ENCODE measurements around the gene AGAP1. TPM values are rescaled to one million over a fixed set of nuclear protein-coding genes. Genes with fewer than 3 reads are reported as not detected.
A peak's percentile ranks its signal among the peaks of the same experiment; 100 is the strongest.

Gene AGAP1
- total RNA-seq, 1 donor: 12.3 TPM

DNA sequence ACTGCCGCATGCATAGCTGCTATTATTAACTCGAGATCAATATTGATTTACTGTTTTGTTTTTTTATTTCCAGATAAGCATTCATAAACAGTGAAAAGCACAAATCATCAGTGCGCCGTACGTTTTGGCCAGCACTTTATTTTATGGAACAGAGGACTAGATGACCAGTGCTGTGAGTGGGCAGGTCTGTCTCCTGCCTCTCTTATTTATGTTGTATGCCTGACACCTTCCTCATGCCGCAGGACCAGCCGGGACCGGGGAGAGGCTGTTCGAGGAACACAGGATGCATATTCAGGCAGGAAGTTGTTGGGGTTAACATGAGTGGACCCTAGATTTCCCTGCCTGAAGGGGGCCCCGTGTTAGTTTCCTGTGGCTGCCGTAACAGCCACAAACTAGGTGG, 72.6 kb downstream of the AGAP1 start:
- no peak overlapping the region for H3K4me3 ChIP-seq (ENCODE audit: low read depth, low read length)
- no peak for DNase-seq (ENCODE audit: low read depth)
- TF ChIP-seq, protein P1, sequence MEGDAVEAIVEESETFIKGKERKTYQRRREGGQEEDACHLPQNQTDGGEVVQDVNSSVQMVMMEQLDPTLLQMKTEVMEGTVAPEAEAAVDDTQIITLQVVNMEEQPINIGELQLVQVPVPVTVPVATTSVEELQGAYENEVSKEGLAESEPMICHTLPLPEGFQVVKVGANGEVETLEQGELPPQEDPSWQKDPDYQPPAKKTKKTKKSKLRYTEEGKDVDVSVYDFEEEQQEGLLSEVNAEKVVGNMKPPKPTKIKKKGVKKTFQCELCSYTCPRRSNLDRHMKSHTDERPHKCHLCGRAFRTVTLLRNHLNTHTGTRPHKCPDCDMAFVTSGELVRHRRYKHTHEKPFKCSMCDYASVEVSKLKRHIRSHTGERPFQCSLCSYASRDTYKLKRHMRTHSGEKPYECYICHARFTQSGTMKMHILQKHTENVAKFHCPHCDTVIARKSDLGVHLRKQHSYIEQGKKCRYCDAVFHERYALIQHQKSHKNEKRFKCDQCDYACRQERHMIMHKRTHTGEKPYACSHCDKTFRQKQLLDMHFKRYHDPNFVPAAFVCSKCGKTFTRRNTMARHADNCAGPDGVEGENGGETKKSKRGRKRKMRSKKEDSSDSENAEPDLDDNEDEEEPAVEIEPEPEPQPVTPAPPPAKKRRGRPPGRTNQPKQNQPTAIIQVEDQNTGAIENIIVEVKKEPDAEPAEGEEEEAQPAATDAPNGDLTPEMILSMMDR (IDR thresholded peaks at IDR 0.05; ENCODE audit: insufficient read depth, low read length): no peak

DNA sequence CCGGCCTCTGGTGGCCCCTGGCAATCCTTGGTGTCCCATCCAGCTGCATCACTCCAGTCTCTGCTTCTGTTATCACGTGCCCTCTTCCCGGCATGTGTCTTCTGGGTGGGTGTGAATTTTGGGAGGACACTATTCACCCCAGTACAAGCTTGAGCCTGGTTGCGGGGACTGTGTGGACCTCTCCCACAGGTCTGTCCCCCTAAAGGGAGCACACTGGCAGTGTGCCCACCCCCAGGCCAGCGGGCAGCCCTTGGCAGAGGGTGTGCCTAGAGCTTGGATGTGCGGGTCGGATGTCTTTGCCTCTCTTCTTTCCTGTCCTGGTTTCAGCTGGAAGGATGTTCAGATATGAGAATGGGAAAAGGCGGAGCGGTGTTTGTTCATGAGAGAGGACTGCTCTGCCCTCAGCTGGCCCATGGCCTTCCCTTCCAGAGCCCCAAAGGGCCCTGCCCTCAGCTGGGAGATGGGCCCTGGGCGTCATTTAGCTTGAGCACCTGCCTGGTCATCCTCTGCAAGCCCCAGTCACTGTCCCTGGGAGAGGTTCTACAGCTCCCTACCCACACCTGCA, 73.2 kb downstream of the AGAP1 start:
- no peak overlapping the region for H3K4me3 ChIP-seq (ENCODE audit: low read depth, low read length)
- TF ChIP-seq, protein P1 (IDR thresholded peaks at IDR 0.05; ENCODE audit: insufficient read depth, low read length): no peak
- DNase-seq (ENCODE audit: low read depth): no peak

GRCh38 chr2:235567842-235568241, 74.0 kb downstream of the AGAP1 start:
- no peak overlapping the region for H3K4me3 ChIP-seq (ENCODE audit: low read depth, low read length)
- DNase-seq (ENCODE audit: low read depth): no peak
- TF ChIP-seq, protein P1 (IDR thresholded peaks at IDR 0.05; ENCODE audit: insufficient read depth, low read length): no peak

DNA sequence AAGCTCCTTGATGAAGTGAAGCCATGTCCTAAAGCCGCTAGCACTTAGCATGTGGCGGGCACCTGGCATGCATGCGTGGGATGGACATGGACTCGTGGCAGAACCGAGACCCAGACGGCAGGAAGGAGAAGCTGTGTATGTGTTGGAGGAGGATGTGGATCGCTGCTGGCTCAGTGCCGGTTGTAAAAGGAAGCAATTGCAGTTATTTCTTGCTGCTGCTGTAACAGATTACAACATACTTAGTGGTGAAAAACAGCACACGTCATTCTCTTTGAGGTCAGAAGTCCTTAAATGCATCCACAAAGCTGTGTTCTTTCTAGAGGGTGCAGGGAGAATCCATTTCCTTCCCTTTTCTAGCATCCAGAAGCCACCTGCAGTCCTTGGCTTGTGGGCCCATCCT, 74.6 kb downstream of the AGAP1 start:
- TF ChIP-seq, protein P1 (IDR thresholded peaks at IDR 0.05; ENCODE audit: insufficient read depth, low read length): no peak
- no peak overlapping the region for H3K4me3 ChIP-seq (ENCODE audit: low read depth, low read length)
- DNase-seq (ENCODE audit: low read depth): no peak

DNA sequence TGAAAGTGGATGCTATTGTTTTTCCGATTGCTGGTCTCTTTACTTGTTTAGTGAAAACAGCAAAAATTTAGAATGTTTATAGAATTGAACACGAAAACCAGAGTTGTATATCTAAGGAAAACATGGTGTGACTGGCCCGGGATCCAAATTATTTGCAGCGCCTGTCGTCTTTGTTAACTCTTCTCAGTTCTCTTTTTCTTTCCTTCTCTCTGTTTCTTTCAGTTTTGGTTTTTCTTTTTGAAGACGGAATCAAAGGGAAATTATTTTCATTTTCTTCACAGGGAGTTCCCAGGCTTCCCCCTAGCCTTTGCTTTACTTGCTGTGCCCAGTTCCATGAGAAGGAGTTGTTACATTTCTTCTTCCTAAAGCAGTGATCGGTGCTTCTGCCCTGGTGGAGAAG, 76.0 kb downstream of the AGAP1 start:
- TF ChIP-seq, protein P1 (IDR thresholded peaks at IDR 0.05; ENCODE audit: insufficient read depth, low read length): no peak
- H3K4me3 ChIP-seq (ENCODE audit: low read depth, low read length): no peak overlapping the region
- DNase-seq (ENCODE audit: low read depth): no peak

DNA sequence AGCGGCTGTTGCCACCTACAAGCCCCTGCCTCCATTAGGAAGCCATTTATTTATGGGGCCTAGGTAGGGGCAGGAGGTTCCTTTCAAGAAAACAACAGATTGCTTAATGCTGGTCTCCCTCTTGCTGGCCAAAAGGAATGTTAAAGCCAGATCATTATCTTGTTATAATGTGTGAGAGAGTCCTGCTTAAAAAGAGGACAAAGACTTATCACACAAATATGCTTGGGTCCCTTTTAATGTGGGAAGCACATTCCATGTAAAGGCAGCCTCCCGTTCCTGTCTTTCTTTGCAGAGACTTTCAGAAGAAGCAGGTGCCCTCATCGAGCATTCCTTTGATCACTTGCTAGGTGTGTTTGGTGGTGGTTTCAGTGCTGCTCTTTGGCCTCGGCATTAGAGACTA, 76.4 kb downstream of the AGAP1 start:
- TF ChIP-seq, protein P1 (IDR thresholded peaks at IDR 0.05; ENCODE audit: insufficient read depth, low read length): no peak
- peak; percentile 13 for DNase-seq (ENCODE audit: low read depth)
- H3K4me3 ChIP-seq (ENCODE audit: low read depth, low read length): no peak overlapping the region
